GM21786 (cell line): Measurements from ENCODE around the gene APOL1.
"Not testable (repeated sequence)": the region's sequence is repeated elsewhere in the genome, so short reads cannot be mapped to it uniquely, and the experiment has no call there.

Experiments
- ATAC-seq: cut with Tn5 transposase; IDR thresholded peaks from one replicate; pipeline ENCODE4 v1.9.1; 2021; ENCODE audit not compliant: unreplicated experiment

Gene APOL1

GRCh38 chr22:36243986-36244385 is 8.9 kb upstream of the APOL1 start:
- ATAC-seq = no peak

- ATAC-seq = no peak
These were observed 8.2 kb upstream of the APOL1 start for GRCh38 chr22:36244522-36245391.

- ATAC-seq = no peak
These were observed 7.1 kb upstream of the APOL1 start for GRCh38 chr22:36245805-36246356.

GRCh38 chr22:36246718-36247117 is 6.2 kb upstream of the APOL1 start:
- no peak for ATAC-seq

- no peak for ATAC-seq
These were observed 5.0 kb upstream of the APOL1 start for GRCh38 chr22:36247955-36248354.

GRCh38 chr22:36249160-36249559 is 3.8 kb upstream of the APOL1 start:
- ATAC-seq = no peak

GRCh38 chr22:36250292-36250960 is 2.5 kb upstream of the APOL1 start:
- ATAC-seq = not testable (repeated sequence)

GRCh38 chr22:36251979-36252608 is 839 bp upstream of the APOL1 start:
- not testable (repeated sequence) for ATAC-seq

- no peak for ATAC-seq
These were observed 874 bp downstream of the APOL1 start for GRCh38 chr22:36253523-36254490.

GRCh38 chr22:36255572-36255971 is 2.6 kb downstream of the APOL1 start:
- ATAC-seq = not testable (repeated sequence)

GRCh38 chr22:36256478-36256877 is 3.5 kb downstream of the APOL1 start:
- ATAC-seq = no peak

- ATAC-seq = no peak
These were observed 4.4 kb downstream of the APOL1 start for GRCh38 chr22:36257308-36257707.

- ATAC-seq = no peak
These were observed 5.2 kb downstream of the APOL1 start for GRCh38 chr22:36257948-36258670.

- ATAC-seq = no peak
These were observed 6.0 kb downstream of the APOL1 start for GRCh38 chr22:36258701-36259614.

- no peak for ATAC-seq
These were observed 6.8 kb downstream of the APOL1 start for GRCh38 chr22:36259615-36260300.

- ATAC-seq = not testable (repeated sequence)
These were observed 8.7 kb downstream of the APOL1 start for GRCh38 chr22:36261675-36262074.

- ATAC-seq = not testable (repeated sequence)
These were observed 9.4 kb downstream of the APOL1 start for GRCh38 chr22:36262307-36262706.

- ATAC-seq = not testable (repeated sequence)
These were observed 10.3 kb downstream of the APOL1 start for GRCh38 chr22:36263216-36263673.
